HEK293 (cell line): ENCODE results near the gene CCDC85C.
A peak's percentile ranks its signal among the peaks of the same experiment; 100 is the strongest.

Experiments
- FEZF1 ChIP-seq: fragments of 450-650 bp; formaldehyde crosslinking; IDR thresholded peaks from 2 replicates; pipeline ENCODE4 v1.5.1; 2016; ENCODE audit warnings: missing biosample characterization, missing genetic modification characterization
- GLIS1 ChIP-seq: fragments of 450-650 bp; formaldehyde crosslinking; IDR thresholded peaks from 2 replicates; pipeline ENCODE4 v1.5.1; 2016; ENCODE audit warnings: missing biosample characterization, missing genetic modification characterization
- GLIS2 ChIP-seq: fragments of 450-650 bp; formaldehyde crosslinking; IDR thresholded peaks from 2 replicates; pipeline ENCODE4 v1.5.1; 2016; ENCODE audit warnings: missing biosample characterization, missing genetic modification characterization
- KLF16 ChIP-seq: fragments of 450-650 bp; formaldehyde crosslinking; IDR thresholded peaks from 2 replicates; pipeline ENCODE4 v1.5.1; 2017; ENCODE audit warnings: missing biosample characterization, missing genetic modification characterization
- KLF9 ChIP-seq: fragments of 450-650 bp; formaldehyde crosslinking; IDR thresholded peaks from 2 replicates; pipeline ENCODE4 v1.5.1; 2016; ENCODE audit warnings: missing biosample characterization, missing genetic modification characterization, low read depth
- MZF1 ChIP-seq: fragments of 450-650 bp; formaldehyde crosslinking; IDR thresholded peaks from 2 replicates; pipeline ENCODE4 v1.5.1; 2017; ENCODE audit warnings: missing biosample characterization, missing genetic modification characterization, borderline replicate concordance
- PRDM4 ChIP-seq: fragments of 450-650 bp; formaldehyde crosslinking; IDR thresholded peaks from 2 replicates; pipeline ENCODE4 v1.5.1; 2017; ENCODE audit warnings: missing biosample characterization, missing genetic modification characterization
- SCRT2 ChIP-seq: fragments of 450-650 bp; formaldehyde crosslinking; IDR thresholded peaks from 2 replicates; pipeline ENCODE4 v1.5.1; 2016; ENCODE audit warnings: missing biosample characterization, missing genetic modification characterization
- TCF7L2 ChIP-seq: IDR thresholded peaks from 2 replicates; pipeline ENCODE4 v1.6.1; 2011; ENCODE audit warnings: low read depth, mild to moderate bottlenecking, inconsistent platforms, low read length, moderate library complexity, borderline replicate concordance
- YY1 ChIP-seq: fragments of 450-650 bp; formaldehyde crosslinking; IDR thresholded peaks from 2 replicates; pipeline ENCODE4 v1.5.1; 2018; ENCODE audit warnings: missing biosample characterization, missing genetic modification characterization
- ZBTB26 ChIP-seq: fragments of 450-650 bp; formaldehyde crosslinking; optimal IDR thresholded peaks from 2 replicates; pipeline ENCODE3; 2016; ENCODE audit warnings: missing biosample characterization, mild to moderate bottlenecking, missing genetic modification characterization
- ZFHX2 ChIP-seq: fragments of 450-650 bp; formaldehyde crosslinking; conservative IDR thresholded peaks from 2 replicates; pipeline ENCODE4 v1.5.1; 2016; ENCODE audit warnings: missing biosample characterization, missing genetic modification characterization
- ZFP41 ChIP-seq: fragments of 450-650 bp; formaldehyde crosslinking; IDR thresholded peaks from 2 replicates; pipeline ENCODE4 v1.5.1; 2016; ENCODE audit warnings: missing biosample characterization, missing genetic modification characterization, borderline replicate concordance
- ZIC2 ChIP-seq: fragments of 450-650 bp; formaldehyde crosslinking; IDR thresholded peaks from 2 replicates; pipeline ENCODE4 v1.5.1; 2016; ENCODE audit warnings: missing biosample characterization, missing genetic modification characterization
- ZNF23 ChIP-seq: fragments of 450-650 bp; formaldehyde crosslinking; IDR thresholded peaks from 2 replicates; pipeline ENCODE4 v1.5.1; 2016; ENCODE audit warnings: missing biosample characterization, missing genetic modification characterization, borderline replicate concordance
- ZNF341 ChIP-seq: fragments of 450-650 bp; formaldehyde crosslinking; IDR thresholded peaks from 2 replicates; pipeline ENCODE4; 2016; ENCODE audit warnings: low read depth, missing biosample characterization, missing genetic modification characterization
- ZNF404 ChIP-seq: fragments of 450-650 bp; formaldehyde crosslinking; IDR thresholded peaks from 2 replicates; pipeline ENCODE4 v1.5.1; 2017; ENCODE audit warnings: missing biosample characterization, missing genetic modification characterization
- ZNF426 ChIP-seq: fragments of 450-650 bp; formaldehyde crosslinking; IDR thresholded peaks from 2 replicates; pipeline ENCODE4 v1.5.1; 2017; ENCODE audit warnings: missing biosample characterization, missing genetic modification characterization, mild to moderate bottlenecking, inconsistent platforms, moderate library complexity
- ZNF623 ChIP-seq: fragments of 450-650 bp; formaldehyde crosslinking; IDR thresholded peaks from 2 replicates; pipeline ENCODE4 v1.5.1; 2016; ENCODE audit warnings: missing biosample characterization, missing genetic modification characterization
- ZNF830 ChIP-seq: fragments of 450-650 bp; IDR thresholded peaks from 2 replicates; pipeline ENCODE4 v1.5.0; 2018; ENCODE audit warnings: missing biosample characterization, missing genetic modification characterization, low read depth, mild to moderate bottlenecking, moderate library complexity
- TF ChIP-seq, protein P1 (sequence below): fragments of 450-650 bp; formaldehyde crosslinking; IDR thresholded peaks from 2 replicates; pipeline ENCODE4 v1.5.1; 2016; ENCODE audit warnings: missing biosample characterization, missing genetic modification characterization

CCDC85C gene

GRCh38 chr14:99522934-99523703 lies 80.9 kb downstream of the CCDC85C start (continued):
- TF ChIP-seq FEZF1 (tag by site-specific recombination) (peak; percentile 70), KLF9 (tag by site-specific recombination) (no peak), ZNF23 (tag by site-specific recombination) (no peak), ZNF341 (tag by site-specific recombination) (peak; percentile 67), GLIS1 (tag by site-specific recombination) (peak; percentile 81), ZNF404 (no peak), ZIC2 (tag by site-specific recombination) (peak; percentile 86), YY1 (tag by site-specific recombination) (no peak), ZFHX2 (tag by site-specific recombination) (peak; percentile 76), KLF16 (tag by site-specific recombination) (no peak), ZNF623 (tag by site-specific recombination) (no peak), ZNF426 (no peak), GLIS2 (tag by site-specific recombination) (0 out of 2 replicates have a peak, but pooled peaks have one; percentile 27), ZNF830 (no peak), SCRT2 (tag by site-specific recombination) (peak; percentile 67), PRDM4 (peak; percentile 84), ZFP41 (tag by site-specific recombination) (no peak), TCF7L2 (peak; percentile 88; the same call in 1 of the 2 replicates), ZBTB26 (tag by site-specific recombination) (no peak), MZF1 (tag by site-specific recombination) (no peak)
- TF ChIP-seq, protein P1, sequence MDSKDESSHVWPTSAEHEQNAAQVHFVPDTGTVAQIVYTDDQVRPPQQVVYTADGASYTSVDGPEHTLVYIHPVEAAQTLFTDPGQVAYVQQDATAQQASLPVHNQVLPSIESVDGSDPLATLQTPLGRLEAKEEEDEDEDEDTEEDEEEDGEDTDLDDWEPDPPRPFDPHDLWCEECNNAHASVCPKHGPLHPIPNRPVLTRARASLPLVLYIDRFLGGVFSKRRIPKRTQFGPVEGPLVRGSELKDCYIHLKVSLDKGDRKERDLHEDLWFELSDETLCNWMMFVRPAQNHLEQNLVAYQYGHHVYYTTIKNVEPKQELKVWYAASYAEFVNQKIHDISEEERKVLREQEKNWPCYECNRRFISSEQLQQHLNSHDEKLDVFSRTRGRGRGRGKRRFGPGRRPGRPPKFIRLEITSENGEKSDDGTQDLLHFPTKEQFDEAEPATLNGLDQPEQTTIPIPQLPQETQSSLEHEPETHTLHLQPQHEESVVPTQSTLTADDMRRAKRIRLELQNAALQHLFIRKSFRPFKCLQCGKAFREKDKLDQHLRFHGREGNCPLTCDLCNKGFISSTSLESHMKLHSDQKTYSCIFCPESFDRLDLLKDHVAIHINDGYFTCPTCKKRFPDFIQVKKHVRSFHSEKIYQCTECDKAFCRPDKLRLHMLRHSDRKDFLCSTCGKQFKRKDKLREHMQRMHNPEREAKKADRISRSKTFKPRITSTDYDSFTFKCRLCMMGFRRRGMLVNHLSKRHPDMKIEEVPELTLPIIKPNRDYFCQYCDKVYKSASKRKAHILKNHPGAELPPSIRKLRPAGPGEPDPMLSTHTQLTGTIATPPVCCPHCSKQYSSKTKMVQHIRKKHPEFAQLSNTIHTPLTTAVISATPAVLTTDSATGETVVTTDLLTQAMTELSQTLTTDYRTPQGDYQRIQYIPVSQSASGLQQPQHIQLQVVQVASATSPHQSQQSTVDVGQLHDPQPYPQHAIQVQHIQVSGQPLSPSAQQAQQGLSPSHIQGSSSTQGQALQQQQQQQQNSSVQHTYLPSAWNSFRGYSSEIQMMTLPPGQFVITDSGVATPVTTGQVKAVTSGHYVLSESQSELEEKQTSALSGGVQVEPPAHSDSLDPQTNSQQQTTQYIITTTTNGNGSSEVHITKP = peak; percentile 60
- TF ChIP-seq, all 188 proteins: peak for 25
